DOHH2 (cell line): ENCODE results near the gene PAPPA2.

Experiments
- CTCF ChIP-seq: fragments of 200-600 bp; sonication (generic); IDR thresholded peaks from one replicate; pipeline ENCODE4 v1.5.1; 2014; ENCODE audit warnings: antibody characterized with exemption, mild to moderate bottlenecking, low read depth, low read length; ENCODE audit not compliant: poor library complexity, severe bottlenecking
- EZH2phosphoT487 ChIP-seq: fragments of 200-600 bp; sonication (generic); IDR thresholded peaks from 2 replicates; pipeline ENCODE4 v1.6.1; 2017; ENCODE audit warnings: borderline replicate concordance, mild to moderate bottlenecking, antibody characterized with exemption, low read length, moderate library complexity, mixed read lengths

- peak; percentile 16 for TF ChIP-seq CTCF
- TF ChIP-seq EZH2phosphoT487 = no peak
Measured at GRCh38 chr1:176878750-176879536, 416.0 kb downstream of the PAPPA2 start.
